ENCODE data around the gene ZNF699. TPM values are rescaled to one million over a fixed set of nuclear protein-coding genes. Genes with fewer than 3 reads are reported as not detected.

Gene ZNF699
- total RNA-seq, 4 donors from 2014 or later = 13.6 to 23.5 (median 14.8) TPM

DNA sequence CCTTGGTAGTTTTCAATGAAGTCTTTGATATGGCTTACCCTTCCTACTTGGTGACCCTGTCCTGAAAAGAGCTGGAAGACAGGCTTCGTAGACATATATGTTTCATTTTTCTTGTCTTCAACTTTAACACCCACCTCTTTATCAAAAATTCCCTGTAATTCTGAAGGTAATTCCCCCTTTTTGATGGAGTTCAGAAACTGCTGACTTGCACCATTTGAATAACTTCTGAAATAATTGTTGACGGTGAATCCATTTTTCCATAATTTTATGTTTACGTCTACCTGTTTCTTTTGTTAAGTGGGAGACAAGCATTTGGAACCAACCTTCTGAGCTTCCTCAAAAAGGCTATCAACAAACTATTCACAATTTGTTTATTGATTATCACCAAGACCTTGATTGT is 38.6 kb upstream of the ZNF699 start:
- Histone ChIP-seq H3K36me3 (peaks cover 23% of the 10 kb centered on the region), H3K27ac (no peak overlapping the region), H3K9me3 (peaks cover 78% of the 10 kb centered on the region), H3K4me3 (no peak overlapping the region), H3K27me3 (no peaks in the 10 kb centered on the region), H3K4me1 (no peaks in the 10 kb centered on the region)
- TF ChIP-seq POLR2AphosphoS5 (IDR thresholded peaks at IDR 0.05) (no peak), EP300 (IDR thresholded peaks at IDR 0.05) (no peak), POLR2A (IDR thresholded peaks at IDR 0.05) (no peak)
- TF ChIP-seq, protein P1, sequence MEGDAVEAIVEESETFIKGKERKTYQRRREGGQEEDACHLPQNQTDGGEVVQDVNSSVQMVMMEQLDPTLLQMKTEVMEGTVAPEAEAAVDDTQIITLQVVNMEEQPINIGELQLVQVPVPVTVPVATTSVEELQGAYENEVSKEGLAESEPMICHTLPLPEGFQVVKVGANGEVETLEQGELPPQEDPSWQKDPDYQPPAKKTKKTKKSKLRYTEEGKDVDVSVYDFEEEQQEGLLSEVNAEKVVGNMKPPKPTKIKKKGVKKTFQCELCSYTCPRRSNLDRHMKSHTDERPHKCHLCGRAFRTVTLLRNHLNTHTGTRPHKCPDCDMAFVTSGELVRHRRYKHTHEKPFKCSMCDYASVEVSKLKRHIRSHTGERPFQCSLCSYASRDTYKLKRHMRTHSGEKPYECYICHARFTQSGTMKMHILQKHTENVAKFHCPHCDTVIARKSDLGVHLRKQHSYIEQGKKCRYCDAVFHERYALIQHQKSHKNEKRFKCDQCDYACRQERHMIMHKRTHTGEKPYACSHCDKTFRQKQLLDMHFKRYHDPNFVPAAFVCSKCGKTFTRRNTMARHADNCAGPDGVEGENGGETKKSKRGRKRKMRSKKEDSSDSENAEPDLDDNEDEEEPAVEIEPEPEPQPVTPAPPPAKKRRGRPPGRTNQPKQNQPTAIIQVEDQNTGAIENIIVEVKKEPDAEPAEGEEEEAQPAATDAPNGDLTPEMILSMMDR (IDR thresholded peaks at IDR 0.05) = no peak
- DNase-seq (ENCODE audit: low spot score in 2 of 2) = no peak
- 100% methylated on average over 3 of the region's 3 CpGs for WGBS

- peaks cover 75% of the 10 kb centered on the region for H3K9me3 ChIP-seq
- TF ChIP-seq, protein P1 (IDR thresholded peaks at IDR 0.05) = no peak
- no peak for TF ChIP-seq POLR2AphosphoS5 (IDR thresholded peaks at IDR 0.05)
- TF ChIP-seq POLR2A (IDR thresholded peaks at IDR 0.05) = no peak
- no peak for TF ChIP-seq EP300 (IDR thresholded peaks at IDR 0.05)
- WGBS = 94% methylated on average over 2 of the region's 2 CpGs
- peaks cover 51% of the 10 kb centered on the region for H3K36me3 ChIP-seq
- no peaks in the 10 kb centered on the region for H3K27me3 ChIP-seq
- no peaks in the 10 kb centered on the region for H3K4me1 ChIP-seq
- no peak overlapping the region for H3K27ac ChIP-seq
- no peak for DNase-seq (ENCODE audit: low spot score in 2 of 2)
- no peak overlapping the region for H3K4me3 ChIP-seq
Measured at GRCh38 chr19:9345005-9345404, 35.4 kb upstream of the ZNF699 start.

DNA sequence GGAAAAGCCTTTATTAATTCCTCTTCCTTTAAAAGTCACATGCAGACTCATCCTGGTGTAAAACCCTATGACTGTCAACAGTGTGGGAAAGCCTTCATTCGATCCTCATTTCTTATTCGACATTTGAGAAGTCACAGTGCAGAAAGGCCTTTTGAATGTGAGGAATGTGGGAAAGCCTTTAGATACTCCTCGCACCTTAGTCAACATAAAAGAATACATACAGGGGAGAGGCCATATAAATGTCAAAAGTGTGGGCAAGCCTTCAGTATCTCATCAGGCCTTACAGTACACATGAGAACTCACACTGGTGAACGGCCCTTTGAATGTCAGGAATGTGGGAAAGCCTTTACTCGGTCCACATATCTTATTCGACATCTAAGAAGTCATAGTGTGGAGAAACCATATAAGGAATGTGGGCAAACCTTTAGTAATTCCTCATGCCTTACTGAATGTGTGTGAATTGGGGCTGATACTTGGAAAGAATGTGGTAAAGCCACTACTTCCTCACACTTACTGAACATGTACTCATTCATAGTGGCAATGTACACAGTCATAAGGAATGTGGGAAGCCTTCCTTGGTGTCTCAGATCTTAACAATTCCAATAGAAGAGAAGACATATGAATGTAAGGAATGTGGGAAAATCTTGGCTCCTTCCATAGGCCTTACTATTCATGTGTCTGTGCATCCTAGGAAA is 33.1 kb upstream of the ZNF699 start:
- Histone ChIP-seq H3K4me3 (no peak overlapping the region), H3K36me3 (peaks cover 64% of the 10 kb centered on the region), H3K27ac (no peak overlapping the region), H3K4me1 (no peaks in the 10 kb centered on the region), H3K27me3 (no peaks in the 10 kb centered on the region), H3K9me3 (peaks cover 67% of the 10 kb centered on the region)
- TF ChIP-seq POLR2A (IDR thresholded peaks at IDR 0.05) (no peak), POLR2AphosphoS5 (IDR thresholded peaks at IDR 0.05) (no peak), EP300 (IDR thresholded peaks at IDR 0.05) (no peak)
- TF ChIP-seq, protein P1 (IDR thresholded peaks at IDR 0.05) = no peak
- 95% methylated on average over 6 of the region's 6 CpGs for WGBS
- DNase-seq (ENCODE audit: low spot score in 2 of 2) = no peak

GRCh38 chr19:9329999-9330398 is 20.4 kb upstream of the ZNF699 start:
- no peak overlapping the region for H3K27ac ChIP-seq
- no peaks in the 10 kb centered on the region for H3K27me3 ChIP-seq
- DNase-seq (ENCODE audit: low spot score in 2 of 2) = no peak
- TF ChIP-seq POLR2A (IDR thresholded peaks at IDR 0.05) = no peak
- no peak for TF ChIP-seq EP300 (IDR thresholded peaks at IDR 0.05)
- TF ChIP-seq, protein P1 (IDR thresholded peaks at IDR 0.05) = no peak
- no peak for TF ChIP-seq POLR2AphosphoS5 (IDR thresholded peaks at IDR 0.05)
- peaks cover 64% of the 10 kb centered on the region for H3K9me3 ChIP-seq
- peaks cover 1% of the 10 kb centered on the region for H3K4me1 ChIP-seq
- H3K4me3 ChIP-seq = no peak overlapping the region
- H3K36me3 ChIP-seq = peaks cover 33% of the 10 kb centered on the region

DNA sequence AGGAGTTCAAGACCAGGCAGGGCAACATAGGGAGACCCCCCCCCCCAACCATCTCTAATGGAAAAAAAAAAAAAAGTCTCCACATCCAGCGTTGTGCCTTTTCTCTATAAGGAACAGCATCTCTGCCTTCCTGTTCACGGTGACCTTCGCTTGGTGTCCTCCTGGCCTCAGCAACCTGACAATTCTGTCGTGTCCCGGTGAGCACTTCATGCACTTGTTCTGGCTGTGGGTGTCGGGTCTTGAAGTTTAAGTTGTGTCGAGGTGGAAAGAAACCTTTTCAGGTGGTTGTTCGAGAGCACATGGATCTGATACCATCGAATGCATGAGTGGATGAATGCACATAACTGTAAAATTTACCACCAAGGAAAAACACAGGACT is 14.9 kb upstream of the ZNF699 start:
- no peak for DNase-seq (ENCODE audit: low spot score in 2 of 2)
- Histone ChIP-seq H3K27ac (peak overlapping the region; percentile 90), H3K4me3 (peak overlapping the region; percentile 90), H3K27me3 (no peaks in the 10 kb centered on the region), H3K4me1 (peaks cover 12% of the 10 kb centered on the region), H3K9me3 (peaks cover 17% of the 10 kb centered on the region), H3K36me3 (peaks cover 11% of the 10 kb centered on the region)
- WGBS = 62% methylated on average over 6 of the region's 9 CpGs
- TF ChIP-seq POLR2A (IDR thresholded peaks at IDR 0.05) (no peak), EP300 (IDR thresholded peaks at IDR 0.05) (no peak), POLR2AphosphoS5 (IDR thresholded peaks at IDR 0.05) (no peak)
- TF ChIP-seq, protein P1 (IDR thresholded peaks at IDR 0.05) = no peak

All from suprapubic skin (tissue), 4 donors.